OCI-LY1 (cell line): Measurements from ENCODE around the gene DYRK1B.

Experiments used
- H2AFZ ChIP-seq: fragments of 200-600 bp; sonication (generic), shearing (Covaris generic); 2 replicates; pipeline ENCODE4 v1.6.0; 2014; ENCODE audit warnings: antibody characterized with exemption, mild to moderate bottlenecking, low read length
- H3F3A ChIP-seq: fragments of 200-600 bp; sonication (generic), shearing (Covaris generic); 2 replicates; pipeline ENCODE4 v1.6.0; 2014; ENCODE audit warnings: mild to moderate bottlenecking, antibody characterized with exemption, low read length, moderate library complexity; ENCODE audit not compliant: insufficient read depth
- H3K27ac ChIP-seq: fragments of 200-600 bp; sonication (generic); 2 replicates; pipeline ENCODE4 v1.5.1; 2014; ENCODE audit warnings: low read length, mixed run types, mild to moderate bottlenecking, low read depth; ENCODE audit not compliant: poor library complexity, severe bottlenecking
- H3K27me3 ChIP-seq: fragments of 200-600 bp; sonication (generic); 2 replicates; pipeline ENCODE4 v1.6.0; 2014; ENCODE audit warnings: antibody characterized with exemption, mild to moderate bottlenecking, low read length, moderate library complexity; ENCODE audit not compliant: insufficient read depth
- H3K36me3 ChIP-seq: fragments of 200-600 bp; sonication (generic); 2 replicates; pipeline ENCODE4 v1.6.1; 2014; ENCODE audit warnings: mild to moderate bottlenecking, antibody characterized with exemption, low read length, moderate library complexity, mixed read lengths; ENCODE audit not compliant: insufficient read depth
- H3K4me1 ChIP-seq: fragments of 200-600 bp; sonication (generic); 2 replicates; pipeline ENCODE4 v1.5.1; 2014; ENCODE audit warnings: mild to moderate bottlenecking, low read length, moderate library complexity; ENCODE audit not compliant: insufficient read depth, severe bottlenecking
- H3K4me2 ChIP-seq: fragments of 200-600 bp; sonication (generic), shearing (Covaris generic); 2 replicates; pipeline ENCODE4 v1.6.1; 2014; ENCODE audit warnings: low read length
- H3K4me3 ChIP-seq: fragments of 200-600 bp; sonication (generic); 2 replicates; pipeline ENCODE4 v1.5.1; 2014; ENCODE audit warnings: low read length, low read depth, mild to moderate bottlenecking, mixed read lengths; ENCODE audit not compliant: poor library complexity, severe bottlenecking
- H3K79me2 ChIP-seq: fragments of 200-600 bp; shearing (Covaris generic); 2 replicates; pipeline ENCODE4 v1.6.1; 2016; ENCODE audit warnings: mixed run types, low read length, mixed read lengths; ENCODE audit not compliant: insufficient read depth
- H3K9ac ChIP-seq: fragments of 200-600 bp; sonication (generic), shearing (Covaris generic); 2 replicates; pipeline ENCODE4 v1.6.1; 2014; ENCODE audit warnings: mild to moderate bottlenecking, low read length, mixed read lengths
- H3K9me2 ChIP-seq: fragments of 200-600 bp; sonication (generic), shearing (Covaris generic); 2 replicates; pipeline ENCODE4 v1.6.1; 2014; ENCODE audit warnings: low read depth, mild to moderate bottlenecking, low read length, mixed read lengths
- H3K9me3 ChIP-seq: fragments of 200-600 bp; shearing (Covaris generic); 2 replicates; pipeline ENCODE4 v1.6.1; 2014; ENCODE audit warnings: low read length, mixed read lengths
- H4K20me1 ChIP-seq: fragments of 200-600 bp; sonication (generic), shearing (Covaris generic); 2 replicates; pipeline ENCODE4 v1.6.0; 2016; ENCODE audit warnings: mild to moderate bottlenecking, low read length; ENCODE audit not compliant: insufficient read depth
- CTCF ChIP-seq: fragments of 200-600 bp; sonication (generic), shearing (Covaris generic); IDR thresholded peaks from 2 replicates; pipeline ENCODE4 v1.5.1; 2017; ENCODE audit warnings: mild to moderate bottlenecking, antibody characterized with exemption, low read length, moderate library complexity, mixed read lengths
- EZH2 ChIP-seq: fragments of 200-600 bp; sonication (generic), shearing (Covaris generic); IDR thresholded peaks from 2 replicates; pipeline ENCODE4 v1.8.0; 2017; ENCODE audit warnings: borderline replicate concordance, mixed run types, mild to moderate bottlenecking, antibody characterized with exemption, low read length, moderate library complexity, mixed read lengths

The DYRK1B gene

GRCh38 chr19:39830847-39831246, 3.1 kb downstream of the DYRK1B start:
- TF ChIP-seq EZH2 (no peak), CTCF (no peak)
- Histone ChIP-seq H3K36me3 (peaks cover 72% of the 10 kb centered on the region), H3K27ac (no peak overlapping the region), H3K9me2 (no peaks in the 10 kb centered on the region), H2AFZ (no peak overlapping the region), H3K4me2 (no peak overlapping the region), H3K27me3 (no peaks in the 10 kb centered on the region), H3K4me3 (no peak overlapping the region), H3K9me3 (no peaks in the 10 kb centered on the region), H3K9ac (no peak overlapping the region), H3K79me2 (no peaks in the 10 kb centered on the region), H4K20me1 (no peaks in the 10 kb centered on the region), H3K4me1 (peaks cover 13% of the 10 kb centered on the region), H3F3A (no peaks in the 10 kb centered on the region)

- Histone ChIP-seq H3K4me1 (peaks cover 13% of the 10 kb centered on the region), H2AFZ (no peak overlapping the region), H3K4me2 (no peak overlapping the region), H3K27ac (no peak overlapping the region), H3K9me3 (no peaks in the 10 kb centered on the region), H3K4me3 (no peak overlapping the region), H3K9ac (no peak overlapping the region), H3K27me3 (no peaks in the 10 kb centered on the region), H3F3A (no peaks in the 10 kb centered on the region), H3K9me2 (no peaks in the 10 kb centered on the region), H4K20me1 (no peaks in the 10 kb centered on the region), H3K36me3 (peaks cover 73% of the 10 kb centered on the region), H3K79me2 (no peaks in the 10 kb centered on the region)
- TF ChIP-seq CTCF (no peak), EZH2 (no peak)
These were observed 3.6 kb downstream of the DYRK1B start for GRCh38 chr19:39830406-39830805.

- H3K9me3 ChIP-seq, result no peaks in the 10 kb centered on the region
- no peak for TF ChIP-seq EZH2
- no peak for TF ChIP-seq CTCF
- H3K4me3 ChIP-seq, result no peak overlapping the region
- H3K36me3 ChIP-seq, result peaks cover 73% of the 10 kb centered on the region
- peaks cover 13% of the 10 kb centered on the region for H3K4me1 ChIP-seq
- H3K79me2 ChIP-seq, result no peaks in the 10 kb centered on the region
- no peaks in the 10 kb centered on the region for H4K20me1 ChIP-seq
- H3K4me2 ChIP-seq, result no peak overlapping the region
- no peak overlapping the region for H2AFZ ChIP-seq
- no peak overlapping the region for H3K27ac ChIP-seq
- H3K27me3 ChIP-seq, result no peaks in the 10 kb centered on the region
- no peaks in the 10 kb centered on the region for H3K9me2 ChIP-seq
- no peaks in the 10 kb centered on the region for H3F3A ChIP-seq
- H3K9ac ChIP-seq, result no peak overlapping the region
These were observed 4.2 kb downstream of the DYRK1B start for GRCh38 chr19:39829702-39830275.
